Endodermal cell (in vitro differentiated cells): Measurements from ENCODE around the gene TIMM17A. TPM values are rescaled to one million over a fixed set of nuclear protein-coding genes. Genes with fewer than 3 reads are reported as not detected.
A peak's percentile ranks its signal among the peaks of the same experiment; 100 is the strongest.

Source experiments
- DNase-seq: peaks from one replicate; pipeline ENCODE4 v3.0.0-alpha.2; 2017
- H3K27ac ChIP-seq: 2 replicates; pipeline ENCODE4 v1.5.1; 2013; ENCODE audit warnings: mild to moderate bottlenecking, low read depth, low read length, moderate library complexity
- H3K27me3 ChIP-seq: 2 replicates; pipeline ENCODE4 v1.6.1; 2013; ENCODE audit warnings: mild to moderate bottlenecking, low read length, moderate library complexity; ENCODE audit not compliant: insufficient read depth, control insufficient read depth, poor library complexity, severe bottlenecking
- H3K36me3 ChIP-seq: 2 replicates; pipeline ENCODE4 v1.7.0; 2013; ENCODE audit warnings: mild to moderate bottlenecking, low read length, moderate library complexity; ENCODE audit not compliant: control insufficient read depth, insufficient read depth
- H3K4me1 ChIP-seq: one replicate; pipeline ENCODE4 v1.7.0; 2013; ENCODE audit warnings: low read length; ENCODE audit not compliant: control insufficient read depth, insufficient read depth
- H3K4me3 ChIP-seq: 2 replicates; pipeline ENCODE4 v1.5.1; 2013; ENCODE audit warnings: mild to moderate bottlenecking, low read length, moderate library complexity
- H3K9ac ChIP-seq: 2 replicates; pipeline ENCODE4 v1.6.1; 2013; ENCODE audit warnings: mild to moderate bottlenecking, low read length, moderate library complexity; ENCODE audit not compliant: poor library complexity, severe bottlenecking; ENCODE audit errors: extremely low read depth
- H3K9me3 ChIP-seq: 2 replicates; pipeline ENCODE4 v1.6.1; 2013; ENCODE audit warnings: mild to moderate bottlenecking, low read length, moderate library complexity; ENCODE audit not compliant: control insufficient read depth
- H3K27ac Mint-ChIP-seq: 2 replicates; pipeline ENCODE4 v1.8.0; 2020; ENCODE audit warnings: mixed read lengths
- H3K27me3 Mint-ChIP-seq: 2 replicates; pipeline ENCODE4 v1.8.0; 2021; ENCODE audit warnings: mild to moderate bottlenecking, mixed read lengths; ENCODE audit not compliant: insufficient read depth
- H3K36me3 Mint-ChIP-seq: 2 replicates; pipeline ENCODE4 v1.8.0; 2020; ENCODE audit warnings: low read depth, mixed read lengths
- H3K4me1 Mint-ChIP-seq: 2 replicates; pipeline ENCODE4 v1.8.0; 2020; ENCODE audit warnings: mixed read lengths
- H3K4me3 Mint-ChIP-seq: 2 replicates; pipeline ENCODE4 v1.8.0; 2020; ENCODE audit warnings: mild to moderate bottlenecking, moderate library complexity, mixed read lengths
- H3K9me3 Mint-ChIP-seq: 2 replicates; pipeline ENCODE4 v1.8.0; 2020; ENCODE audit warnings: mild to moderate bottlenecking, mixed read lengths
- CTCF ChIP-seq: fragments of 200-600 bp; sonication (generic); conservative IDR thresholded peaks from 2 replicates; pipeline ENCODE4 v1.5.0; 2021; ENCODE audit warnings: antibody characterized with exemption, mild to moderate bottlenecking
- WGBS, 2 experiments: methylation state at CpG; one replicate each; pipeline versions ENCODE4 v1.1.5 to v1.1.7; 2013; ENCODE audit warnings: missing lambda C conversion rate in 2 of 2, mixed read lengths in 1 of 2; ENCODE audit not compliant: insufficient coverage in 1 of 2, insufficient read length in 1 of 2; 5-methylcytosine and 5-hydroxymethylcytosine counted together
- long read RNA-seq, 4 experiments: library from polyadenylated mRNA in 2 of 4; library from RNA in 1 of 4; library from capped mRNA in 1 of 4; stranded (forward) in 3 of 4; unstranded in 1 of 4; transcript quantifications; one replicate each; pipeline ENCODE4 v2.0.0, GENCODE V29; 2020 to 2021; ENCODE audit warnings: inconsistent platforms in 1 of 4
- polyA plus RNA-seq, 2 experiments: library from polyadenylated mRNA; stranded (reverse); fragments of 50-300 nt; gene quantifications; one replicate each; pipeline ENCODE4 v1.2.3, GENCODE V29; 2013
- total RNA-seq, 2 donors: library from RNA; stranded (reverse); fragmentation: NEBNext Ultra II Directional in 1 of 2; extraction: Animal tissue kit (Norgen Biotek cat#: 25700) in 1 of 2; gene quantifications; 2 replicates in 1 of 2; 3 replicates in 1 of 2; pipeline ENCODE4 v1.2.1, GENCODE V29; 2021

The TIMM17A gene
- total RNA-seq: 10 to 100 TPM; 41.7 to 47.4 TPM
- 47.7 TPM for polyA plus RNA-seq (2013, experiment 1 of 2)
- polyA plus RNA-seq (2013, experiment 2 of 2): 46.4 TPM
- long read RNA-seq, experiment 1, transcript TIMM17A-201 (6 exons, 1,659 nt): major isoform, 14 of 35 reads
- long read RNA-seq, experiment 1, partial matches to known transcripts: 11 of 35 reads
- long read RNA-seq, experiment 1, other reads (novel, unspliced or antisense): 10 of 35 reads
- long read RNA-seq, experiment 2, transcript TIMM17A-201 (6 exons, 1,659 nt): major isoform, 55 of 63 reads
- long read RNA-seq, experiment 2, partial matches to known transcripts: 2 of 63 reads
- long read RNA-seq, experiment 2, other reads (novel, unspliced or antisense): 2 of 63 reads
- long read RNA-seq, experiment 3, transcript TIMM17A-201 (6 exons, 1,659 nt): major isoform, 113 of 121 reads
- long read RNA-seq, experiment 3, partial matches to known transcripts: 1 of 121 reads
- long read RNA-seq, experiment 3, other reads (novel, unspliced or antisense): 7 of 121 reads
- long read RNA-seq, experiment 4, transcript TIMM17A-201 (6 exons, 1,659 nt): major isoform, 233 of 349 reads
- long read RNA-seq, experiment 4, partial matches to known transcripts: 92 of 349 reads
- long read RNA-seq, experiment 4, other reads (novel, unspliced or antisense): 19 of 349 reads

- Histone ChIP-seq H3K4me1 (peaks cover 2% of the 10 kb centered on the region), H3K9ac (peak within 1 kb of the TSS; percentile 86), H3K36me3 (peaks cover 26% of the 10 kb centered on the region), H3K27me3 (no peaks in the 10 kb centered on the region), H3K27ac (peak within 1 kb of the TSS; percentile 68), H3K4me3 (peak within 1 kb of the TSS; percentile 99), H3K9me3 (no peaks in the 10 kb centered on the region)
- H3K9me3 Mint-ChIP-seq: no peaks in the 10 kb centered on the region
- peaks cover 3% of the 10 kb centered on the region for H3K27me3 Mint-ChIP-seq
- TF ChIP-seq CTCF: no peak
- peak within 1 kb of the TSS; percentile 99 for H3K4me3 Mint-ChIP-seq
- peaks cover 2% of the 10 kb centered on the region for H3K4me1 Mint-ChIP-seq
- peaks cover 20% of the 10 kb centered on the region for H3K36me3 Mint-ChIP-seq
- peak; percentile 98 for DNase-seq
- peak within 1 kb of the TSS; percentile 99 for H3K27ac Mint-ChIP-seq
- WGBS, 2 experiments: 1 to 7% methylated on average over 17 to 43 of the region's 43 CpGs
Observed at GRCh38 chr1:201955009-201955728, at the start of gene TIMM17A. TIMM17A (plus strand) TSS chr1:201955503; CDS start chr1:201955527, 24 bp downstream.

GRCh38 chr1:201906336-201906735 is 49.0 kb upstream of the TIMM17A start:
- H3K27me3 Mint-ChIP-seq: no peaks in the 10 kb centered on the region
- no peaks in the 10 kb centered on the region for H3K36me3 ChIP-seq
- no peak overlapping the region for H3K27ac Mint-ChIP-seq
- H3K4me3 ChIP-seq: no peak overlapping the region
- H3K27ac ChIP-seq: no peak overlapping the region
- H3K27me3 ChIP-seq: no peaks in the 10 kb centered on the region
- H3K9me3 Mint-ChIP-seq: no peaks in the 10 kb centered on the region
- H3K9me3 ChIP-seq: no peaks in the 10 kb centered on the region
- no peak for TF ChIP-seq CTCF
- no peaks in the 10 kb centered on the region for H3K4me1 ChIP-seq
- H3K4me1 Mint-ChIP-seq: peaks cover 3% of the 10 kb centered on the region
- no peaks in the 10 kb centered on the region for H3K36me3 Mint-ChIP-seq
- H3K9ac ChIP-seq: no peak overlapping the region
- DNase-seq: no peak
- 94 to 100% methylated on average over 2 to 3 of the region's 3 CpGs for WGBS, 2 experiments
- no peak overlapping the region for H3K4me3 Mint-ChIP-seq

GRCh38 chr1:201907621-201908020 is 47.7 kb upstream of the TIMM17A start:
- no peaks in the 10 kb centered on the region for H3K27me3 Mint-ChIP-seq
- H3K27ac ChIP-seq: no peak overlapping the region
- no peaks in the 10 kb centered on the region for H3K36me3 Mint-ChIP-seq
- no peak overlapping the region for H3K27ac Mint-ChIP-seq
- DNase-seq: no peak
- peaks cover 3% of the 10 kb centered on the region for H3K4me1 ChIP-seq
- H3K9ac ChIP-seq: no peak overlapping the region
- H3K4me3 Mint-ChIP-seq: no peak overlapping the region
- TF ChIP-seq CTCF: no peak
- WGBS, 2 experiments: 89 to 97% methylated on average over 5 to 6 of the region's 6 CpGs
- H3K9me3 Mint-ChIP-seq: no peaks in the 10 kb centered on the region
- H3K4me3 ChIP-seq: no peak overlapping the region
- H3K9me3 ChIP-seq: no peaks in the 10 kb centered on the region
- peaks cover 12% of the 10 kb centered on the region for H3K4me1 Mint-ChIP-seq
- no peaks in the 10 kb centered on the region for H3K36me3 ChIP-seq
- H3K27me3 ChIP-seq: no peaks in the 10 kb centered on the region
